ENCODE measurements around the gene CORO7.

- no peak for TF ChIP-seq CTCF (IDR thresholded peaks at IDR 0.05; ENCODE audit: poor library complexity, severe bottlenecking)
- no peak for TF ChIP-seq POLR2AphosphoS5 (IDR thresholded peaks at IDR 0.05)
Measured at GRCh38 chr16:4345836-4346781, 70.3 kb downstream of the CORO7 start.

All from neural cell (in vitro differentiated cells).